DOHH2 (cell line): ENCODE results near the gene AKNA.

Experiments used
- H3F3A ChIP-seq: fragments of 200-600 bp; sonication (generic), shearing (Covaris generic); 2 replicates; pipeline ENCODE4 v1.6.0; 2016; ENCODE audit warnings: antibody characterized with exemption, mild to moderate bottlenecking; ENCODE audit not compliant: control insufficient read depth, insufficient read depth
- H3K27ac ChIP-seq: fragments of 200-600 bp; sonication (generic); 2 replicates; pipeline ENCODE4 v1.5.1; 2014; ENCODE audit warnings: low read depth, mild to moderate bottlenecking, low read length, moderate library complexity
- H3K27me3 ChIP-seq: fragments of 200-600 bp; sonication (generic); 2 replicates; pipeline ENCODE4 v1.6.1; 2014; ENCODE audit warnings: mild to moderate bottlenecking, low read length, mixed read lengths; ENCODE audit not compliant: control insufficient read depth
- H3K36me3 ChIP-seq: fragments of 200-600 bp; sonication (generic); 2 replicates; pipeline ENCODE4 v1.6.1; 2014; ENCODE audit warnings: mild to moderate bottlenecking, low read length, moderate library complexity, mixed read lengths; ENCODE audit not compliant: control insufficient read depth
- H3K4me1 ChIP-seq: fragments of 200-600 bp; sonication (generic); 2 replicates; pipeline ENCODE4 v1.6.1; 2014; ENCODE audit warnings: mild to moderate bottlenecking, low read length, mixed read lengths; ENCODE audit not compliant: control insufficient read depth
- H3K4me2 ChIP-seq: fragments of 200-600 bp; sonication (generic); 2 replicates; pipeline ENCODE4 v1.6.0; 2014; ENCODE audit warnings: mild to moderate bottlenecking, low read length, moderate library complexity
- H3K4me3 ChIP-seq: fragments of 200-600 bp; sonication (generic); 2 replicates; pipeline ENCODE4 v1.5.1; 2014; ENCODE audit warnings: mild to moderate bottlenecking, low read length, mixed read lengths
- H3K79me2 ChIP-seq: fragments of 200-600 bp; sonication (generic); 2 replicates; pipeline ENCODE4 v1.6.1; 2014; ENCODE audit warnings: mild to moderate bottlenecking, low read length, mixed read lengths; ENCODE audit not compliant: control insufficient read depth
- H3K9me2 ChIP-seq: fragments of 200-600 bp; sonication (generic); replicated peaks from 2 replicates; pipeline ENCODE4 v1.6.1; 2014; ENCODE audit warnings: mild to moderate bottlenecking, low read length, mixed read lengths; ENCODE audit not compliant: control insufficient read depth
- H3K9me3 ChIP-seq: fragments of 200-600 bp; sonication (generic); 2 replicates; pipeline ENCODE4 v1.6.1; 2014; ENCODE audit warnings: antibody characterized with exemption, low read length, mixed read lengths; ENCODE audit not compliant: control insufficient read depth, insufficient read depth
- H4K20me1 ChIP-seq: fragments of 200-600 bp; sonication (generic); 2 replicates; pipeline ENCODE4 v1.6.0; 2014; ENCODE audit warnings: low read depth, mild to moderate bottlenecking, antibody characterized with exemption, low read length, moderate library complexity; ENCODE audit not compliant: control insufficient read depth, insufficient read depth
- EZH2phosphoT487 ChIP-seq: fragments of 200-600 bp; sonication (generic); IDR thresholded peaks from 2 replicates; pipeline ENCODE4 v1.6.1; 2017; ENCODE audit warnings: borderline replicate concordance, mild to moderate bottlenecking, antibody characterized with exemption, low read length, moderate library complexity, mixed read lengths
- TF ChIP-seq, protein P1 (sequence below): fragments of 200-600 bp; sonication (generic); IDR thresholded peaks from one replicate; pipeline ENCODE4 v1.5.1; 2014; ENCODE audit warnings: antibody characterized with exemption, mild to moderate bottlenecking, low read depth, low read length; ENCODE audit not compliant: poor library complexity, severe bottlenecking

The AKNA gene

GRCh38 chr9:114299286-114300152, 88.3 kb downstream of the AKNA start:
- H3F3A ChIP-seq = no peaks in the 10 kb centered on the region; the same call in 1 of the 2 replicates
- no peaks in the 10 kb centered on the region for H3K4me1 ChIP-seq
- H3K27me3 ChIP-seq = no peaks in the 10 kb centered on the region
- H3K9me2 ChIP-seq = no peaks in the 10 kb centered on the region
- no peaks in the 10 kb centered on the region for H3K79me2 ChIP-seq
- TF ChIP-seq, protein P1, sequence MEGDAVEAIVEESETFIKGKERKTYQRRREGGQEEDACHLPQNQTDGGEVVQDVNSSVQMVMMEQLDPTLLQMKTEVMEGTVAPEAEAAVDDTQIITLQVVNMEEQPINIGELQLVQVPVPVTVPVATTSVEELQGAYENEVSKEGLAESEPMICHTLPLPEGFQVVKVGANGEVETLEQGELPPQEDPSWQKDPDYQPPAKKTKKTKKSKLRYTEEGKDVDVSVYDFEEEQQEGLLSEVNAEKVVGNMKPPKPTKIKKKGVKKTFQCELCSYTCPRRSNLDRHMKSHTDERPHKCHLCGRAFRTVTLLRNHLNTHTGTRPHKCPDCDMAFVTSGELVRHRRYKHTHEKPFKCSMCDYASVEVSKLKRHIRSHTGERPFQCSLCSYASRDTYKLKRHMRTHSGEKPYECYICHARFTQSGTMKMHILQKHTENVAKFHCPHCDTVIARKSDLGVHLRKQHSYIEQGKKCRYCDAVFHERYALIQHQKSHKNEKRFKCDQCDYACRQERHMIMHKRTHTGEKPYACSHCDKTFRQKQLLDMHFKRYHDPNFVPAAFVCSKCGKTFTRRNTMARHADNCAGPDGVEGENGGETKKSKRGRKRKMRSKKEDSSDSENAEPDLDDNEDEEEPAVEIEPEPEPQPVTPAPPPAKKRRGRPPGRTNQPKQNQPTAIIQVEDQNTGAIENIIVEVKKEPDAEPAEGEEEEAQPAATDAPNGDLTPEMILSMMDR = no peak
- TF ChIP-seq EZH2phosphoT487 = no peak
- peaks cover 7% of the 10 kb centered on the region; the same call in 1 of the 2 replicates for H3K9me3 ChIP-seq
- no peak overlapping the region for H3K4me3 ChIP-seq
- H3K4me2 ChIP-seq = no peak overlapping the region
- H3K27ac ChIP-seq = no peak overlapping the region
- peaks cover 10% of the 10 kb centered on the region for H3K36me3 ChIP-seq
- no peaks in the 10 kb centered on the region for H4K20me1 ChIP-seq

- H3K4me3 ChIP-seq = no peak overlapping the region
- H3K79me2 ChIP-seq = no peaks in the 10 kb centered on the region
- no peak overlapping the region for H3K27ac ChIP-seq
- H3K27me3 ChIP-seq = no peaks in the 10 kb centered on the region
- no peaks in the 10 kb centered on the region for H3K9me2 ChIP-seq
- peaks cover 21% of the 10 kb centered on the region for H3K36me3 ChIP-seq
- H3K4me2 ChIP-seq = no peak overlapping the region
- peaks cover 8% of the 10 kb centered on the region; the same call in 1 of the 2 replicates for H3K9me3 ChIP-seq
- no peak for TF ChIP-seq EZH2phosphoT487
- TF ChIP-seq, protein P1 = no peak
- no peaks in the 10 kb centered on the region for H4K20me1 ChIP-seq
- no peaks in the 10 kb centered on the region for H3K4me1 ChIP-seq
- H3F3A ChIP-seq = no peaks in the 10 kb centered on the region; the same call in 1 of the 2 replicates
Observed at GRCh38 chr9:114296338-114296737, 91.4 kb downstream of the AKNA start.

GRCh38 chr9:114294664-114295063, 93.1 kb downstream of the AKNA start:
- H3K9me3 ChIP-seq = peaks cover 8% of the 10 kb centered on the region; the same call in 1 of the 2 replicates
- no peaks in the 10 kb centered on the region; the same call in 1 of the 2 replicates for H3F3A ChIP-seq
- TF ChIP-seq EZH2phosphoT487 = no peak
- TF ChIP-seq, protein P1 = no peak
- no peaks in the 10 kb centered on the region for H3K4me1 ChIP-seq
- H3K4me3 ChIP-seq = no peak overlapping the region
- H4K20me1 ChIP-seq = no peaks in the 10 kb centered on the region
- H3K4me2 ChIP-seq = no peak overlapping the region
- H3K27me3 ChIP-seq = no peaks in the 10 kb centered on the region
- no peaks in the 10 kb centered on the region for H3K79me2 ChIP-seq
- peaks cover 21% of the 10 kb centered on the region for H3K36me3 ChIP-seq
- H3K9me2 ChIP-seq = no peaks in the 10 kb centered on the region
- H3K27ac ChIP-seq = no peak overlapping the region
